Activated CD4-positive, alpha-beta T cell treated with anti-CD3 and anti-CD28 coated beads, Interleukin-2, amount 50 U/mL, for 4 hours (primary cell): ENCODE measurements around the gene ACSL3.

Source experiments
- DNase-seq, 2 experiments: peaks; one replicate each; pipeline ENCODE4 v3.0.0-alpha.2; 2020

ACSL3 gene

DNA sequence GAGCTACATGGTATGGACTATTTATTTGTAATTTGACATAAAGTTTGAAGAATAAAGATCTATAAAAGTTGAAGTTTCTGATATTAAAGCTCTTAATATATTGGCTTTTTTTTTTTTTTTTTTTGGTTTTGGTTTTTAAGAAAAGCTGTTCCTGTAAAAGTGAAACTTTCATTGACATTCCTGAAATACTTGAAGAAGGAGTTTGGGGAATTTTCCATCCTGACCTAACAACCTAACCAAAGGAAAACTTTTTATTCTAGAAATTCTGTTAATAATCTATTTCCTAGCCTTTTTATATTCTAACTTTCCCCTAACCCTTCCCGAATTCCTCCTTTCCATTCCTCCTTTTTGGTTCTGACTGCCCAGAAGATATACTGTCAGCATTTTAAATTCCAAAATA lies 83.7 kb downstream of the ACSL3 start:
- no peak for DNase-seq

DNA sequence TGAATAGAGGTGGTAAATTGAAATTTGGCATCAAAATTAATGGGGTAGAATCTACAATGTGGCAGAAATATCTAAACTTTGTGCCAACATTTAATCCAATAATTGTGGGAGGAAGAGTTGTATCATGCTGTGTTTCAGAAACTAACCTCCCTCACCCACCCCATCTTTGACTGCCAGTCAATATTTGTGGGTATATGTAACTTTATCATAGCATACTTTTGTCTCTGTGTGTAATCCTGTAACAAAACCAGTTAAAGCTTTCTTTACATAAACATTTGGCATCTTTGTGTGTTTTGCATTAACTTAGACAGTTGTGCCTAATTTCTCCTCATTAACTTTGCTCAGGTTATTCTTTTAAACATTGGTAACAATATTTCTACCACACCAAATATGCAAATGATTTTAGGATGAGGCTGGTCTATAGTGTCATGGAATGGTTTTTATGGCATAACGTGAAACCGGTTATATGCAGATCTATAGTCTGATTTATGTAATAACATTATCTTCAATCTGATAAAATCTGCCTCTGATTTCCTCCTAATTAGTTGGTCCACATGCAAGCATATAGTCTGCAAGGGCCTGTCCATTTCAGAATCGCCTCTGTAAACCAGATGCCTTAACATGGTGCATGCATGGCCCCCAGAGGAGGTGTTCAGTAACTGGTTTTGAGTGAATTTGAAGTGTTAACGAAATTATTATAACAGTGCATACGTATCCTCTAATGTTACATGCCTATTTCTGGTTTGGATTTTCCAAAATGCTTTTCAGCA lies 84.3 kb downstream of the ACSL3 start:
- no peak for DNase-seq

DNA sequence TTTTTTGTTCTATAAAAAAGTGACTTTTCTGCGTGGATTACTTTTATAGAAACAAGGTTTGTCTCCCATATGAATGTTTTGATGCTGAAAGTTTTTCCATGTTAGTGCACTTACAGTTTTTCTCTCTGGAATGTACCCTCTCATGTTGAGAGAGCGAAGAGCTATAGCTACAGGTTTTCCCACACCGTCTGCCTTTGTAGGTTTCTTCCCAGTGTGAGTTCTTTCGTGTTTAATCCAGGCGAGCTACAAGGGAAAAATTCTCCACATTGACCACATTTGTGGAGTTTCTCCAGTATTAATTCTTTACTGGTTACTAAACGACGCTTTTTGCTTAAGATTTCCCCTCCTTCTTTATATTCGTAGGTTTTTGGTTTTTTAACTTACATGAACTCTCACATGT lies 85.1 kb downstream of the ACSL3 start:
- no peak for DNase-seq

DNA sequence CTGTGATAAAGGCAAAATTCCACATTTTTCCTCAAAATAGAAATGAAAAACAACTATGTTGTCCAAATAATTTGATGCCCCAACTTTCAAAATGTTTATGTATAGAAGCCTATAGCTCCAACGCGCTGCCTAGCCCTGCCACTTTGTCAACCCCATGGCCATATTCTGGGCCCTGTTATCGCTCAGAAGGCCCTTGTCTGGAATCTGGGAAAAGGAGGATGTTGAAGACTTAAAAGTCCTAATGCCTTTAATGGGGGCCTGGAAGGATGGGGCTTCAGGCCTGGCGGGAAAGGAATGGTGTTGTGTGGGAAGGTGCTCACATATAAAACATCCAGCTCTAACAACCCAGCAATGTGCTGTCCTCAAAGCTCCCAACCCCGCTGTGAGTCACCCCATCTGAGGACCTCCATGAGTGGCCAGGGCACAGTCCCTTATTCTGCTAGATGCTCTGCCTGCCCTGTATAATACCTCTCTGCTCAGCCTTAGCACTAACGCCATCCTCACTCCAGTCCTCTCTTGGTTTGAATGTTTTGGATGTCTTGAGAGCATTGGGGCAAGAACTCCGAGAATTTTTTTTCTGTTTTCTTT lies 86.0 kb downstream of the ACSL3 start:
- no peak for DNase-seq

DNA sequence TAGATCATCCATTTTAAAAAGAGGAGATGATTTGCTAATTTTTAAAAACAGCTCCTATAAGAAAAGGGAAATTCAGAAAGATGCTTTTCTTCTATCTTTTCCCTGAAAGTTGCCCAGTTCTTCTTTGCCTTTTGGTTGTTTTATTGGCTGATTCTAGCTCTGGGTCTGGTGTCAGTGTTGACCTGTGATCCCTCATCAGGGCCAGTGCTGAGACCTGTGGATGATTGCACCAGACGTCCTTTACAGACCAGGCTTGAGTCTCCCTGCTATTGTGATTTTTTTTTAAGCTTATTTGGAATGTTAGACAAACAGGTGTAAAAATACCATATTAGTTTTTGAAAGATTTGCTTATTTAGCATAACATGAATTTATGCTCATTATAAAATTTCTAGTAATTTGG lies 88.2 kb downstream of the ACSL3 start:
- DNase-seq = no peak

DNA sequence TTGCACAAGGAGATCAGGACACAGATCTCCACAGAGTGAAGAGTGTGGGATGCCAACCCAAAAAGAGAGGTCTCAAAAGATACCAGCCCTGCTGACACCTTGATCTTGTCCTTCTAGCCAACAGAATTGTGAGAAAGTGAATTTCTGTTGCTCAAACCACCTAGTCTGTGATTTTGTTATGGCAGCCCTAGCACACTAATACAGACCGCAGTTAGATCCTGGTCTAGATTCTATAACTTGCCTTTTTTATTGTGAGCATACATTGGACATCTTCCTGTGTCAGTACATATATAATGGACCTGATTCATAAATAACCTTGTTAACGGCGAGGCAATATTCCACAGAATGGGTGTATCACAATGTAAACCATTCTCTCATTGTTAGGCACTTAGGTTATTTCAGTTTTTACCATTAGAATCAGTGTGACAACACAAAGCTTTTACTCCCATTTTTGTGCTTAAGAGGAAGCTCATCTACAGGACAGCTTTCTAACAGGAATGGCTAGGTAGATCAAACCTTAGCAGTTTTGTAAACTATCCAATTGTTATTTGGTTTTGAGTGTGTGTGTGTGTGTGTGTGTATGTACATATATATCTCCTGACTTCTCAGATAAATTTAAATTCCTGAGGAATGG lies 89.0 kb downstream of the ACSL3 start:
- DNase-seq = no peak

DNA sequence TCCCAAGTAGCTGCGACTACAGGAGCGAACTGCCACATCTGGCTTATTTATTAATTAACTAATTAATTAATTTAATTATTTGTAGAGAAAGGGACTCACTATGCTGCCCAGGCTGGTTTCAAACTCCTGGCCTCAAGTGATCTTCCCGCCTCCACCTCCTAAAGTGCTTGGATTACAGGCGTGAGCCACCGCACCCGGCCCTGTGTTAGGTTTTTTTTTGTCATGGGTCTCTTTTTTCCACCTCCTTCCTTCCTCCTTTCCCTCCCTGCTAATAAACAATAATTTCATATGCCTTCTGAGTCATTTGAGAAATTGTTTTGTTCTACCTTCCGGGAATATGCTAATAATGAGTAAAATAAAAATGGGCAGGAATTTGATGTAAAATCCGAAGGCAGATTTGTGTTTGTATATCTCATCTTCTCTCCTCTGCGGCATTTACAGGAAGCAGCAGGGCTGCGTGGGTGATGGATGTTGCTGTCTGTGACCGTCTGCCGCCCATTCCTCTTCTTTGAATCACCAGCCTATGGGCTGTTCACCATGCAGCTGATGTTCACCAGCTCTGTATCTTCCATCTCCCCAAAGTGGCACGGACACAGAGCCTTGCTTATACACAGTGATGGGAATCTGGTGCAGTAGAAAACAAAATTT lies 89.9 kb downstream of the ACSL3 start:
- no peak for DNase-seq

DNA sequence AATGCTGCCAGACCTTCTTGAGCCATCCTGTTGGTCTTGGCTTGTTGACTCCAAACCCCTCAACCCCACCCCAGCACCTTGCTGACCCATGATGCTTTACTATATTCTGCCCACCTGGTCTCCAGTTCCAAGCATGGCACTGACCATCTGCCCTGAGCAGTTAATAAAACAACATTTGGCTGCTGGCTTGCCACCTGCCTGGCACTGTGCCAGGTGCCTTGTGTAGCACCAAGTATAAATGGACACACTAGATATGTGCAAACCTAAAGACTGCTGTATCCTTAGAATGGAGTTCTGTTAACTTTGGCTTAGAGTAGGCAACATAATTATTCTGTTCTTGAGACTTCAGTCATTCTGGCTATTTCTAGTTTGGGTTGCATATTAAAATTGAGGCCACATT lies 91.4 kb downstream of the ACSL3 start:
- no peak for DNase-seq

DNA sequence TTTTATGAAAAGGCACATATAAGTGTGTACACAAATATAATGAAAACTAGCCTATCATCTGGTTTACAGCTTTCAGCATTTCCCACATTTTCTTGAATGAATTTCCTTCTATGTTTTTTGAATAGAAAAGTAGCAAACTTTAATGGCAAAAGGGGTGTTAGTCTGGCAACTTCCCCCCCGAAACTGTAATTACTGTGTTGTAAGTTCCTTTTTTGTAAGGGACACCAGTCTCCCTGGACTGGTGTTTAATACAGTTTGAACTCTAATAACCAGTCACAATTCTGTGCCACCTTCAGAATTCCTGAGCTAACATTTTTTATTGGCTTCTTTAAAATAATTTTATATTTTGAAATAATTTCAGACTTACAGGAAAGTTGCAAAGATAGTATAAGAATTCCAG lies 94.2 kb downstream of the ACSL3 start:
- no peak for DNase-seq

DNA sequence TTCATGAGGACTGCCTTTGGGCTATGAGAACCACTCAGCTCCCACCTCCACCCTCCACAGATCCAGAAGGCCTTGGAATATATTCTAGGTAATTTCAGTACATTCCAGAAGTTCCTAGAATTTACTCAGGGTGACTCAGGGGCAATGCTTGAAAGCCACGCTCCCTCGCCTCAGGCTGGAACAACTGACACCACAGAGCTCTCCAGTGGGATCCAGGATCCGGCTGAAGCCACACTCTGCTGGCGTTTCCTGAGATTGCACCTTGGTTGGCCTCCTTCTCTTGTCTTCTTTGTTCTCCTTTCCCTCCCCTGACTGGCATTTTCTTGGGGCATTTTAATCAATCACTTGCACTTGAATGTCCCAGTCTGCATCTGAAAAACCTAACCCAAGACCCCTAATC lies 98.5 kb downstream of the ACSL3 start:
- DNase-seq = no peak

DNA sequence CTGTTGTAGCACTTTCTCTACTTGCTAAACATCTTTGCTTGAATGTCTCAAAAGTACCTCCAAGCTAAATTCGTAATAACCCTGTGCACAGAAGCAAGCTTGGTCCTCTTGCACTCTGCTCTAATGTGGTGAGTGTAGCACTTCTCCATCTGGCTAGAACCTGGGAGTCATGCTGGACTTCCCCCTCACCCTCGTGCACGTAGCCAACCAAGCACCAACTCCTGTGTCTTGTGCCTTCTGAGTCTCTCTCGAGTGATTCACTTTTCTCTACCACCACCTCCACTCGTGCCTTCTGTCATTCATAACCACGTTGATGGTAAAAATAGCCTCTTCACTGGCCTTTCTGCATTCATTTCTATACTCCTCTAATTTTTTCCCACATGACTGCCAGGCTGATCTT lies 99.3 kb downstream of the ACSL3 start:
- DNase-seq = no peak

DNA sequence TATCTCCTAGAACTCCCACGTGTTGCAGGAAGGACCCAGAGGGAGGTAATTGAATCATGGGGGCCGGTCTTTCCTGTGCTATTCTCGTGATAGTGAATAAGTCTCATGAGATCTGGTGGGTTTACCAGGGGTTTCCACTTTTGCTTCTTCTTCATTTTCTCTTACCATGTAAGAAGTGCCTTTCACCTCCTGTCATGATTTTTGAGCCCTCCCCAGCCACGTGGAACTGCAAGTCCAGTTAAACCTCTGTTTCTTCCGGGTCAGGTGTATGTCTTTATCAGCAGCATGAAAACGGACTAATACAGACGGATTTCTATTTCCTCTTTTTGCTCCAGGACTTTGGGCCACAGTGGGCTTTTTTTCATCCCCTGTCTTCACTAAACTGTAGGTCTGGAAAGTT lies 102.8 kb downstream of the ACSL3 start:
- no peak for DNase-seq

DNA sequence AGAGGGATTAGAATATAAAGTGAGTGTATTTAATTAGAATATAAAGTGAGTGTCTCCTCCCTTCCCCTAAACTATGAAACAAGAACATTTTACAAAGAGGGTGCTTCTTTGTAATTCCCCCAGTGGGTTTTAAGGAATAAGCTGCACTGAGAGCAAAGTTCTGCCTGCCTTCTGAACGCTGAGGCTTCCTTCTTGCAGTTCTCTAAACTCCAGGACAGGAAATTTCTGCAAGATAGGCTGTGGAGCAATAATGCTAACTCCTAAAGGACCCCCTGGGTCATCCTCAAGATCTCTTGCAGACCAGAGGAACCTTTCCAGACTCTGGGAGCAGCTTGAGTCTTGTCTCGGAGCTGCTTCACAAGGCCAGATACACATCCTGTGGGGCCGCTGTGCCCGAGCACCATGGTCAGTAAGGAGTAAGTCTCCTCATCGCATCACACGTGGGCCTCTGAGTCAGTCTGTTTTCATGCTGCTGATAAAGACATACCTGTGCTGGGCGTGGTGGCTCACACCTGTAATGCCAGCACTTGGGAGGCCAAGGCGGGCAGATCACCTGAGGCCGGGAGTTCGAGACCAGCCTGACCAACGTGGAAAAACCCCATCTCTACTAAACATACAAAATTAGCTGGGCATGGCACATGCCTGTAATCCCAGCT lies 103.7 kb downstream of the ACSL3 start:
- DNase-seq = no peak

DNA sequence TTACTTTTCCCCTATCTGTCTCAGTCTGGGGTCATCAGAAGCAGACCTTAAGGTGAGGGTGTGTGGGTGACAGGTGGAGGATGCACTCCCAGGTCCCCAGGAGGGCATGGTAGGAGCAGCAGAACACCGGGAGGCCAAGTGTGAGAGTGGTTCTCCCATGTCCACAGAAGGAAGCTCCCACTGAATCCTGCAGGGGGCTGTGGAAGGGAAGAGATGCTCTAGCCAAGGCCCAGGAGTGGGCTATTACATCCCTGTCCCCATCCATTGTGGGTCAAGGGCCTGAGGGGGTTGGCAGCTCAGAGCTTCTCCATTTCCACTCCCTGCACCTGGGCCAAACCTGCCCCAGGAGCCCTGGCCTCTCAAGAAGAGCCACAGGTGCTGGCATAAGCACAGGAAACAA lies 104.7 kb downstream of the ACSL3 start:
- DNase-seq = no peak

DNA sequence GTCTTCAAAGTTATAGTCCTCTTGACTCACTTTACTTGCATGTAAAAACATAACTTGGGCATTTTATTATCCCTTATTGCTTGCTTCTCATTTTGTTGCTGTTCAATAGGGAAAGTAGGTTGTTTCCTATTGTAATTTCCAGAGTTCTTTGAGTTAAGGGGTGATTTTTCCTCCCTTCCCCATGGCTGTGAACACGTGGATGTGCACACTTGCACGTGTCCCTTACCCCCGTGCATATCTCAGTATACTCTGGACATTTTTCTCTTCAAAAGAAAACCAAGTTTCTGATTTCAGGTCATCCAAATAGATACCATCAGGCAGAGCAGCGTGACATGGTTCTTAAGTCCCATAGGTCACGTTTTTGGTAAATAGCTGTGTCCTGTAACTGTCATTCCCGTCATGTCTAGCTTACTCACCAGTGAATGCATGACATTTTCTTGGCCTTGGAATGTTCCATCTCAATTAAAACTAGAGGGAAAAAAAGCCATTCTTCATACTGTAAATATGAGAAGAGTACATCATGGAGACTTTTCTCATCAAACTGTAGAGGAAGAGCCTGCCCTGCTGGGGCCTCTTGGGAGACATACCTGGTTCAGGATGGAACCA lies 107.8 kb downstream of the ACSL3 start:
- DNase-seq = no peak

DNA sequence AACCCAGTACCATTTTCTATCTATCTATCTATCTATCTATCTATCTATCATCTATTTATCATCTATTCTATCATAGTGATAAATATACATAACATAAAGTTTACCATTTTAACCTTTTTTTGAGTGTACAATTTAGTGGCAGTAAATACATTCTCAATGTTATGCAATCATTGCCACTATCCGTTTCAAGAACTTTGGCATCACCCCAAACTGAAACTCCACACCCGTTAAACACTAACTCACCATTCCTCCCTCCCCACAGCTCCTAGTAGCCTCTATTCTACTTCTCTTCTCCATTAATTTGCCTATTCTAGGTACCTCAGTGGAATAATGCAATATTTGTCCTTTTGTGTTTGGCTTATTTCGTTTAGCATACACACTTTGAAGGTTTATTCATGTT lies 108.7 kb downstream of the ACSL3 start:
- no peak for DNase-seq

DNA sequence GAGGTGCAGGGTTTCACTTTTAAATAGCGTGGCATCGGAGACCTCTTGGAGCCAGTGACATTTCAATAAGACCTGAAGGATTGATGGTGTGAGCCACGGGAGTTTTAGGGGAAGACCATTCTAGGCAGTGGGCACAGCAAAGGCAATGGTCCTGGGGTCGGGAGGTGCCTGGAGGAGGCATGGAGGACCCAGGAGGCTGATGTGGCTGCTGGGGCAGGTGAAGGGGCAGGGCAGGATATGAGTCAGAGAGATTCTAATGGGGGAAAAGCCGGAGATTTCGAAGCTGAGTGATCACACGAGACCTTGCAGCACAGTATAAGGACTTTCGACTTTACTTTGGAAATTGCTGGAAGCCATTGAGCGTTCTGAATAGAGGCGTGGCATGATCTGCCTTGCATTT lies 111.6 kb downstream of the ACSL3 start:
- no peak for DNase-seq

DNA sequence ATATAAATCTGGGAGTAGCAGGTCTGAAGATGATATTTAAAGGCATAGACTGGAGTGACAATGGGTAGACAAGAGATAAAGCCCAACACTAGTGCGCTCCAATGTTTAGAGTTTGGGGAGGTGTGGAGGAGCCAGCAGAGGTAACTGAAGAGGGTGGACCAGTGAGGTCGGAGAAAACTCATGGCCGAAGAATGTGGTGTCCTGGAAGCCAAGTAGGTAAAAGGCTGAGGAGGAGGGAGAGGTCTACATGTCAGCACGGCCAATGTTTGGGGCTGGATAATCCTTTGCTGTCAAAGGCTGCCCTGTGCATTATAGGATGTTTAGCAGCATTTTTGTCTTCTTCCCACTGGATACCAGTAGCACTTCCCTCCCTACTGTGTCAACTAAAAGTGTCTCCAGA lies 112.4 kb downstream of the ACSL3 start:
- no peak for DNase-seq

DNA sequence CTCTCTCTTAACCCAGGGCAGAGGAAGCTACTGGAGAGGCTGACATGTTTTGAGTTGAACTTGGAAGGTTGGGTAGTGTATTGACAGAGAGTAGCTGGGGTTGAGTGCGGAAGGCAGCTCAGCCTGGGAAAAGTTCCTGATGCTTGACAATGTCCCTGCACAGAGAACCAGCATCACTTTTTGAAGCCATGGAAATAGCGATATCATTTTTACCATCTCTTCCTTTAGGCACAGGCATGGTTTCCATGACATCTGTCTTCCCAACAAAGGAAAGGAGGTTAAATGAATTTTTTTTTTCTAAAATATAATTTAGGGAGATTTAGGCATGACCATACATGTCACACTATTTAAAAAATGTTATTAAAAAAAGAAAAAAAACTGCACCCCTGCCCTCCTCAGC lies 112.9 kb downstream of the ACSL3 start:
- DNase-seq = no peak

DNA sequence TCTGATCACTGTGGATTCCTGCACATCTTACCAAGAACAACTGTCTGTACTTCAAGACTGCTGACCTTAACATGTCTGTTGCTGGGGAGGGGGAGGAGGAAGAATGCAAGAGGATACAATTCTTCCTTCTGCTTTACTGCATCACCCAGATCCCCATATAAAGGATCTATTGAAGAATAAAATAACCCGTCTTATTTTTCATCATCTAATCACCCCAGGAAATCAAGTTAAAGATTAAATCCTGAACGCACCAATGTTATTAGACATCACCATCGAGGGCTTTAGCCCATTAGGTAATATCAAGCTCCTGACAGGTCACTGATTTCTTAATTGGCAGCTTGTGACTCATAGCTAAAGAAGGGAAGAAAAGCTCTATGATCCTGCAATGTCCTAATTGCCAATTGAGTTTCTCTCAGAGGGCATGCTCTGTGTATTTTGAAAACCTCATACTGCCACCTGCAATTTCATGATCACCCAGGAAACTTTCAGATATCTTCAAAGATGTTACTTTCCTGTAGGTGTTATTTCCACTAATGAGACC lies 115.8 kb downstream of the ACSL3 start:
- no peak for DNase-seq

DNA sequence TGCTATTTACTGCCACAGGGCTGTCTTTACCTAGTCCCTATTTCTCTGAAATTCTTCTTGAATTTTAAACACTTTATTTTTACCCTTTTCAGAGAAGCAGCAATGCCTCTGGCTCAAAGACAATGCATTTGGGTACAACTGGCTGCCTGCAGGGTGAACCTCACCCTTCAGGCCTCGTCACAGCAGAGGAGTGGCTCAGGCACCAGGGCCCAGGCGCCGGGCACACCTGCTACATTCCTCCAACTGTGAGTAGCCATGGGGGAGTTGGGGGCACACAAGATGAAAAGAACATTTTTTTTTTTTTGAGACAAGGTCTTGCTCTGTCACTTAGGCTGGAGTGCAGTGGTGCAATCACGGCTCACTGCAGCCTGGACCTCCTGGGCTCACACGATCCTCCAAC lies 116.3 kb downstream of the ACSL3 start:
- DNase-seq = no peak

DNA sequence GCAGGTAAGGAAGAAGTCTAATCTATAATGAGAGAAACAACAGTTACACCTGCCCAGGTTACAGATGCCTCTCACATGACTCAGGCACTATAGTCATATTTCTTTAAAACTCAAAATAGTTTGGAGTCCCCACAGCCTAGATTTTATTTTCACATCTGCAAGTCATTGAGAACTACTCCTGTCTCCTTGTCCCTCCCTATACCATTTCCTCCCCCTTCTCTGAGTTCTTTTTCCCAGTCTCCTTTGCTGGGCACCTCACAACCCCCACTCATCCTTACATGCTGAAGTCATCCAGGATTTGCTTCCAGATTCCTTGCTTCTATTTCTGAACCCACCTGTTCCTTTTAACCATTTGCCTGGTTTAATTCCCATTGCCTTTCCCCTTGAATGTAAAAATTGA lies 118.0 kb downstream of the ACSL3 start:
- DNase-seq = no peak

DNA sequence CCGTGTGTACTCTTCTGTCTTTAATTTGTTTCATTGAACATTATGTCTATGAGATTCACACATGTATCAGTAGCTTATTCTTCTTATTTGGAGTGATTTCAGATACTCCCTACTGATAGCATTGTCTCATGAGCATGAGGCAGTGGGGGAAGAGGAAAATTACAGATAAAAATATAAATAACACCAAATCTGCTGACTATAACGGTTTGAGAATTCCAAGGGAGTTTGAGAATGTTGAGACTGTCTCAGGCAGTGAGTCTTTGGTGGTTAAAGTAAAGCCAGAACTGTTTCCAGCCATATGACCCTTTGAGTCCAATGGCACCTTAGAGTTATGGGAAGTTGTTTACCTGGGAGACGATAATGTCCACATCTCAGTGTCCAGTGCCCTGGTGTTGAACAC lies 118.6 kb downstream of the ACSL3 start:
- no peak for DNase-seq
